DMS 273 (cell line): ENCODE results near the gene MYO7B.
"Not testable (repeated sequence)": the region's sequence is repeated elsewhere in the genome, so short reads cannot be mapped to it uniquely, and the experiment has no call there.

Experiments used
- DNase-seq: peaks from one replicate; lab custom pipeline; 2025; ENCODE audit not compliant: unreplicated experiment; lab: John Stamatoyannopoulos, UW

Gene MYO7B

GRCh38 chr2:127551221-127551930, 15.9 kb downstream of the MYO7B start:
- no peak for DNase-seq

GRCh38 chr2:127552336-127552735, 16.9 kb downstream of the MYO7B start:
- no peak for DNase-seq

GRCh38 chr2:127552846-127553245, 17.4 kb downstream of the MYO7B start:
- no peak for DNase-seq

- no peak for DNase-seq
These were observed 23.4 kb downstream of the MYO7B start for GRCh38 chr2:127558911-127559310.

GRCh38 chr2:127559454-127559853, 24.0 kb downstream of the MYO7B start:
- DNase-seq: no peak

- no peak for DNase-seq
These were observed 24.9 kb downstream of the MYO7B start for GRCh38 chr2:127560201-127560930.

GRCh38 chr2:127560931-127561280, 25.4 kb downstream of the MYO7B start:
- no peak for DNase-seq

GRCh38 chr2:127561371-127561770, 25.9 kb downstream of the MYO7B start:
- DNase-seq: no peak

GRCh38 chr2:127562936-127563335, 27.5 kb downstream of the MYO7B start:
- DNase-seq: no peak

GRCh38 chr2:127563458-127564428, 28.3 kb downstream of the MYO7B start:
- DNase-seq: no peak

- DNase-seq: no peak
These were observed 29.2 kb downstream of the MYO7B start for GRCh38 chr2:127564429-127565260.

GRCh38 chr2:127565261-127566138, 30.0 kb downstream of the MYO7B start:
- DNase-seq: no peak

GRCh38 chr2:127566139-127566417, 30.6 kb downstream of the MYO7B start:
- no peak for DNase-seq

GRCh38 chr2:127566576-127566975, 31.1 kb downstream of the MYO7B start:
- no peak for DNase-seq

- DNase-seq: no peak
These were observed 31.9 kb downstream of the MYO7B start for GRCh38 chr2:127567351-127567854.

- DNase-seq: no peak
These were observed 32.6 kb downstream of the MYO7B start for GRCh38 chr2:127568128-127568527.

- no peak for DNase-seq
These were observed 34.2 kb downstream of the MYO7B start for GRCh38 chr2:127569666-127570065.

GRCh38 chr2:127570282-127571250, 35.1 kb downstream of the MYO7B start:
- no peak for DNase-seq

- DNase-seq: not testable (repeated sequence)
These were observed 36.9 kb downstream of the MYO7B start for GRCh38 chr2:127572352-127572751.
